Hepatocyte (in vitro differentiated cells): Measurements from ENCODE around the gene SC5D.

Experiments
- EZH2 ChIP-seq: fragments of 200-600 bp; sonication (generic); IDR thresholded peaks from 2 replicates; pipeline ENCODE4 v1.6.1; 2016; ENCODE audit warnings: antibody characterized with exemption, mild to moderate bottlenecking, borderline replicate concordance
- TF ChIP-seq, protein P1 (sequence below): fragments of 200-600 bp; sonication (generic); IDR thresholded peaks from 2 replicates; pipeline ENCODE4 v1.5.1; 2016; ENCODE audit warnings: antibody characterized with exemption, mild to moderate bottlenecking; ENCODE audit not compliant: poor library complexity

DNA sequence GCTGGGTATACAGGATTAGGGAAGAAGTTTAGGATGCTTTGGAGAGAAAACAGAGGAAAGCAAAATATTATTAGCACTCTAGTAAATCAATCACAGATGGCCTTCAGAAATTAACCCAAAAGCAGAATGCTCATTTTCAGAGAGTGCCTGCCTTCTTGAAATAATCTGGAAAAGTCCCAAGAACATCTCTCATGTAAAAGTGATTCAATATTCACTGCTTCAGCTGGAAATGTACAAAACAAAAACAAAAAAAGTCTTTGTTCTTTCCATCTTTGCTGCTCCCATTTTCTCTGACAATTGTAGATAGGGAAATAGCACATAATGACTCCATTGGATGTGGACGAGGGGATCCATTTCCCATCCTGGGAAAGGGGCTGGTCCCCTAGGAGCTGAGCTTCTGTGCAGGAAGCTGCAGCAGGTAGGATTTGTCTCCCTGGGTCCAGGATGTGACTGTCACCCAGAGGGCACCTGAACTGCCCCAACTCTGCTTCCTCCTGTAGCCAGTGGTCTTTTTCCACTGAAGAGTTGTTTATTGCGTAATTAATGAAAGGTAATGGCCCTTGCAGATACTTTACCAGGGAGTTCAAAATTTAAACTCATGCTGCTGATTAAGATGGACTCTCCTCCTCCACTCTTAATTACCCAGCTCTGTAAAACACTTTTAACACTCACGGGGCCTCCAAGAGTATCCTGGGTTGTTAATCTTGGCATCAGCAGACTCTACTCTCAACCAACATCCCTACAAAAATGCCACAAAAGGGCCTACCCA is 57.9 kb downstream of the SC5D start:
- no peak for TF ChIP-seq EZH2
- TF ChIP-seq, protein P1, sequence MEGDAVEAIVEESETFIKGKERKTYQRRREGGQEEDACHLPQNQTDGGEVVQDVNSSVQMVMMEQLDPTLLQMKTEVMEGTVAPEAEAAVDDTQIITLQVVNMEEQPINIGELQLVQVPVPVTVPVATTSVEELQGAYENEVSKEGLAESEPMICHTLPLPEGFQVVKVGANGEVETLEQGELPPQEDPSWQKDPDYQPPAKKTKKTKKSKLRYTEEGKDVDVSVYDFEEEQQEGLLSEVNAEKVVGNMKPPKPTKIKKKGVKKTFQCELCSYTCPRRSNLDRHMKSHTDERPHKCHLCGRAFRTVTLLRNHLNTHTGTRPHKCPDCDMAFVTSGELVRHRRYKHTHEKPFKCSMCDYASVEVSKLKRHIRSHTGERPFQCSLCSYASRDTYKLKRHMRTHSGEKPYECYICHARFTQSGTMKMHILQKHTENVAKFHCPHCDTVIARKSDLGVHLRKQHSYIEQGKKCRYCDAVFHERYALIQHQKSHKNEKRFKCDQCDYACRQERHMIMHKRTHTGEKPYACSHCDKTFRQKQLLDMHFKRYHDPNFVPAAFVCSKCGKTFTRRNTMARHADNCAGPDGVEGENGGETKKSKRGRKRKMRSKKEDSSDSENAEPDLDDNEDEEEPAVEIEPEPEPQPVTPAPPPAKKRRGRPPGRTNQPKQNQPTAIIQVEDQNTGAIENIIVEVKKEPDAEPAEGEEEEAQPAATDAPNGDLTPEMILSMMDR = no peak
